AG08395 (cell line): ENCODE results near the gene ATL3.
"Not testable (repeated sequence)": the region's sequence is repeated elsewhere in the genome, so short reads cannot be mapped to it uniquely, and the experiment has no call there.

ENCODE experiments used
- DNase-seq: peaks from one replicate; pipeline ENCODE4 v3.0.0; 2012; ENCODE audit warnings: mixed read lengths, low spot score

Gene ATL3, protein sequence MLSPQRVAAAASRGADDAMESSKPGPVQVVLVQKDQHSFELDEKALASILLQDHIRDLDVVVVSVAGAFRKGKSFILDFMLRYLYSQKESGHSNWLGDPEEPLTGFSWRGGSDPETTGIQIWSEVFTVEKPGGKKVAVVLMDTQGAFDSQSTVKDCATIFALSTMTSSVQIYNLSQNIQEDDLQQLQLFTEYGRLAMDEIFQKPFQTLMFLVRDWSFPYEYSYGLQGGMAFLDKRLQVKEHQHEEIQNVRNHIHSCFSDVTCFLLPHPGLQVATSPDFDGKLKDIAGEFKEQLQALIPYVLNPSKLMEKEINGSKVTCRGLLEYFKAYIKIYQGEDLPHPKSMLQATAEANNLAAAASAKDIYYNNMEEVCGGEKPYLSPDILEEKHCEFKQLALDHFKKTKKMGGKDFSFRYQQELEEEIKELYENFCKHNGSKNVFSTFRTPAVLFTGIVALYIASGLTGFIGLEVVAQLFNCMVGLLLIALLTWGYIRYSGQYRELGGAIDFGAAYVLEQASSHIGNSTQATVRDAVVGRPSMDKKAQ

DNA sequence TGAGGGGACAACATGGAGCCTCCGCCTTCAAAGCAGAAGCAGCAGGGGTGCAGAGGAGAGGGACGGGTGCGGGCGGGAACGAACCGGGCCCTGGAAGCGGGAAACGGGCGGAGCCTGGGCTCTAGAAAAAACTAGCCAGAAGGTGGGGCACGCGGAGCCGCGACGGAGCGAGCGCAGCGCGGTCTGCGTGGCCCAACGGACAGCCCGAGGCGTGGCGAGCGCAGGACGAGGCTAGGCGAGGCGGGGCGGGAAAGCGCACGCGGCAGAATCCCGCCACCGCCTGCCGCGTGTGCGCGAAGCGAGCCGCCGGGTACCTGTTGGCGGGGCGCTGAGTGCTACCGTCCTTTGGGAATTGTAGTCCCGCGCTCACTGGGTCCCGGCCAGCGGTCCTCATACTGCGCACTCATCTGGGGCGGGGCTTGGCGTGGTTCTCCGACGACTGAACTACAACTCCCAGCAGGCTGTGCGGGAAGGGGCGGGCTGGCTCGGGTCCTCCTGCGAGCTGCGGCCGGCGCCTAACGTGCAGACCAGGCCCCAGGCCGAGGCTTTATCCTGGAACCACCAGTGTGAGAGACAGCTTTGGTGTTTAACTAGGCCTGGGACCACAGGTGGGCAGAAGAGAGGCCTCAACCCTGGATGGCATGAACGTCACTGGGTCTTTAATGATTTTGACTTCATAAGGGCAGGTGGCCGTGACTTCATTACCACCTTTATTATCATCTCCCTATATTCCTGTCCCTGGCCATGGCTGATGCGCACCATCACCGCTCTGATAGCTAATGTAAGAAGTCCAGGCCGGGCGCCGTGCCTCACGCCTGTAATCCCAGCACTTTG lies at the start of gene ATL3:
TSS of gene ATL3 (minus strand) at position 55 of the 834 bp plus-strand sequence. CDS start at position 14, 41 bp downstream.
- peak; percentile 88 for DNase-seq

DNA sequence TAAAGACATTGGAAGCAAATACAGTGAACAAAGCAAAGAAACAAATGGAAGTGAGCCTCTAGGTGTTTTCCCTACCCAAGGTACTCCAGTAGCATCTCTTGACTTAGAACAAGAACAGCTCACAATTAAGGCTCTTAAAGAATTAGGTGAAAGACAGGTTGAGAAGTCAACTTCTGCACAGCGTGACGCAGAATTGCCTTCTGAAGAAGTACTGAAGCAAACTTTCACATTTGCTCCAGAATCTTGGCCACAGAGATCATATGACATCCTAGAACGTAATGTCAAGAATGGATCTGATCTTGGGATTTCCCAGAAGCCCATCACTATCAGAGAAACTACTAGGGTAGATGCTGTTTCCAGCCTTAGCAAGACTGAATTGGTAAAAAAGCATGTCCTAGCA lies 49.4 kb upstream of the ATL3 start:
- no peak for DNase-seq

DNA sequence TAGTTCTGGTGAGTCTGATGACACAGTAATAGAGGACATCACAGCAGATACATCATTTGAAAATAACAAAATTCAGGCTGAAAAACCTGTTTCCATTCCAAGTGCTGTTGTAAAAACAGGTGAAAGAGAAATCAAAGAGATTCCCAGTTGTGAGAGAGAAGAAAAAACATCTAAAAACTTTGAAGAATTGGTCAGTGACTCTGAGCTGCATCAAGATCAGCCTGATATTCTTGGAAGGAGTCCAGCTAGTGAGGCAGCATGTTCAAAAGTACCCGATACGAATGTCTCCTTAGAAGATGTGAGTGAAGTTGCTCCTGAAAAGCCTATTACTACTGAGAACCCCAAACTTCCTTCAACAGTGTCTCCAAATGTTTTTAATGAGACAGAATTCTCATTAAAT lies 48.8 kb upstream of the ATL3 start:
- DNase-seq, result no peak

DNA sequence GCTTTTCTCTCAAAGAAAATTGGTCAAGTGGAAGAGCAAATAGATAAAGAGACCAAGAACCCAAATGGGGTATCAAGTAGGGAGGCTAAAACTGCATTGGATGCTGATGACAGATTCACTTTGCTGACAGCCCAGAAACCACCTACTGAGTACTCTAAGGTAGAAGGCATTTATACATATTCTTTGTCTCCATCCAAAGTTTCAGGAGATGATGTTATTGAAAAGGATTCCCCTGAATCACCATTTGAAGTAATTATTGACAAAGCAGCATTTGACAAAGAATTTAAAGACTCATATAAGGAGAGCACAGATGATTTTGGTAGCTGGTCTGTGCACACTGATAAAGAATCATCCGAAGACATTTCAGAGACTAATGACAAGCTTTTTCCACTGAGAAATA lies 47.8 kb upstream of the ATL3 start:
- no peak for DNase-seq

DNA sequence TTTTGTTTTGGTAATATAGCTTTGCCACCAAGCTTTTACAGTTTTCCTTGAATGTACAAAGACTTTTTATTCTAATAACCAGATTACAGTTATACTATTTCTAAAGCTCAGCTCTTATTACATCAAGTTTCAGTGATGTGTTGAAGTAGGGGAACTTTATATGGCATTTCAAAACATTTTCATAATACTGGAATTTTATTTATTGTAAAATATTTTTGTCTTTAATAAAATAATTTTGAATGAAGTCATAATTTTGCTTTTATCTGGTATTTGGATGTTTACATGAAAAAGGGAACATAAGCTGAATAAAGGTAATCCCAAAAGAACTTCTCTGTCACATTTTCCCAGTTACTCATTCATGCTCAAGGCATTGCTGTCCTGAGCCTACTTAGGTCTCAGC lies 44.9 kb upstream of the ATL3 start:
- no peak for DNase-seq

DNA sequence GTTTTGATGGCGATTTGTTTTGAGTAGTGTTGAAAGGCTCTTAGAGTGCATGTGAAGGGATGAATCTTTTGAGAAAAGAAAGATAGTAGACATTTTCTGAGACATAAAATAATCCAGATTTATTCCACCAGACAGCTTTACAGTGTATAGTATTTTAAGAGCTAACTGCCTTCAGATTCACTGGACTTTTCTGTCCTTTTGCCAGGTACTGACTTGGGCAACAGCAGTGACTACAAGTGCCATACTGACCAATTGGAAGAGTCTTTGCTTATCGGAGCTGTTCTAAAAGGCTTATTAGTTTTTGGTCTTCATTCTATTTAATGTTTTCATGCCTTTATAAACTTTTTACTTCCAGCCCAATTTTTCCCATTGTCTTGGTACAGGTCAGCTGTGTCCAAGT lies 42.6 kb upstream of the ATL3 start:
- DNase-seq, result no peak

DNA sequence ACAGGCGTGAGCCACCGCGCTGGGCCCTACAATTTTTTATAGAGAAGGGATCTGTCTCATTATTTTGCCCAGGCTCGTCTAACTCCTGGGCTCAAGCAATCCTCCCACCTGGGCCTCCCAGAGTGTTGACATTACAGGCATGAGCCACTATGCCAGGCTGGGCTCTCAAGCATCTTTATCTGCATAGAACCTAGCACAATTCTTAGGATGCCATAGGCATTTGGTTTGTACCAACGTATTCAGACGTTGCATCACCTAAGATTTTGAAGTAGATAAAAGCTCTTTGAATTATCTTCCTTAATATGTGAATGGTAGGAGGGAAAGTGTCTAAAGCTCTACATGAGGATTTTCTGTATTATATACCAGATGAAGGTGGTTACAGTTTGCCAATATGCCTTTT lies 40.7 kb upstream of the ATL3 start:
- DNase-seq, result no peak

DNA sequence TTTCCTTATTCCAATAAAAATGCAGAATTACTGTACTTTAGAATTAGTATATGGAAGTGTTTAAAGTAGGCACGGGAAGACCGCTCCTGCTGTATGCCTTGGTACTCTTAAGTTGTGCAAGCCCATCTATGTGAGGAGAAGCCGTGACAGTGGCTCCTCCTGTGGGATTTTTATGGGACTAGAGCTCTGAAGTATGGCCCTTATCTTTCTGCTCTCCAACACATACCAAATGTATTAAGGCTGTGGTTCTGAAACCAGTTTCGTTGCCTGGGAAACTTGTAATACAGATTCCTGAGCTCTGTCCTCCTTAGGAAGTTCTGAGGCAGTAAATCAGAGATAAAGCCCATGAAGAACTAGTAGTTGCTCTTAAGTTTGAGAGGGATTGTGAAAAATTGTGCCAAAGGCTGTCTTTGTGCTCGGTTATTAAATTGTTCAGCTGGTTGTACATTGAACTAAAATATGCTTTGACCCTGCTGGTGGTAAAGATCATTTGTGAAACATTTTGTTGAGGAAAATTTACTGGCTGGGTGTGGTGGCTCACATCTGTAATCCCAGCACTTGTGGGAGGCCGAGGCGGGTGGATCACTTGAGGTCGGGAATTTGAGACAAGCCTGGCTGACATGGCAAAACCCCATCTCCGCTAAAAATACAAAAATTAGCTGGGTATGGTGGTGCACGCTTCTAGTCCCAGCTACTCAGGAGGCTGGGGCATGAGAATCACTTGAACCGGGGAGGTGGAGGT lies 39.5 kb upstream of the ATL3 start:
- peak; percentile 65 for DNase-seq

DNA sequence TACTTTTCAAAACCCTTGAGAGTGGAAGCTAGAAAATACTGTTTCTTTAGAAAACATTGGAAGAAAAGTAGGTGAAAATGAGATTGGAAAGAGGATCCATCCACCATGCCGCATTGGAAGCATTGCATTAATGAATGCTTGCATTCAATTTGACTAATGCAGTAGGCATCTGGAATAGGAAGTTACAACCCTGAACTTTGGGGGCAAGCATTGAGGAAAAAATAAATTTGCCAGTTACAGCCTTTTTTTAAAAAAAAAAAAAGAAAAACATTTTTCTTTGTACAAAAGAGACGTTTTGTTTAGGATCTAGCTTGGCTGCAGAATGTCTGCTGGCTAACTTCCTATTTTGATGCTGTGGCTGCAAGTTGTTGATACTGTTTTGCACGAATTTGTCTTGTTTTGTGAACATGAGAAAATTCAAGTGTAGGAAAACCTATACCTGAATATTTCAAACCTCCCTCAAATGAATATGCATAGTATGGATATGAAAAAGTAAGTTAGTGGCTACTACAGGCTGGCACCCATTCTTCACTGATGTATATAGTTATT lies 38.2 kb upstream of the ATL3 start:
- DNase-seq, result no peak

DNA sequence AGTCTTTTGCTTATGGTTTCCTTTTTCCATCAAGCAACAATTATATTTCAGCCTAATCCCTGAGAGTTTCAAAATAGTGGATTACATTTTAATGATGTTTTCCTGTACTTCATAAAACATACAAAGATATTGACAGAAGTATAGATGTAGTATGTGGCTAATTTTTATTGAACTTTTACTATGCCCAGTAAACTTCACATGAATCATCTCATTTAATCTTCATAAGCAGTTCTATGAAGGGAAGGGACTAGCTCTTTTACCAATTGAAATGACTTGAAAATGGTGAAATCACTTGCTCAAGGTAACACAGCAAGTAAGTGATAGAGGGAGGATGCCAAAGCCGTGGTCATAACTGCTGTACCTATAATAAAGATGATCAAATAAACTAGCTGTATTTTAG lies 37.6 kb upstream of the ATL3 start:
- DNase-seq, result no peak

DNA sequence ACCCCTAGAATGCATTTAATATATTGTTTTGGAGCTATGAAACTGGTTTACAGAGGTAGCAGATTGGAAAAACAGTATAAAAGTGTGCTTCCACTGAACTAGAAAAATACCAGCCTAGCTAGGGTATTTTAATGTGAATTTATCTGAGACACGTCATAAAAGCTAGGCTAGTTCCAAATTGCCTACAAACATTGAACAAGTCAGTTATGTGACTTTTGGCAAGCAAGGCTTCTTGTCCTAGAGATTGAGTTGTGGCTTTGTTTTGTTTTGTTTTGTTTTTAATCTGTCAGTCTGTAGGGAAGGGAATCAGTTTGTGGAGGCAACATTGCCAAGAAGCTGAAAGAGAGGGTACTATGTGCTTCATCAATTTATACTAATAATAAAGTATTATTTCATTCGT lies 34.4 kb upstream of the ATL3 start:
- no peak for DNase-seq

DNA sequence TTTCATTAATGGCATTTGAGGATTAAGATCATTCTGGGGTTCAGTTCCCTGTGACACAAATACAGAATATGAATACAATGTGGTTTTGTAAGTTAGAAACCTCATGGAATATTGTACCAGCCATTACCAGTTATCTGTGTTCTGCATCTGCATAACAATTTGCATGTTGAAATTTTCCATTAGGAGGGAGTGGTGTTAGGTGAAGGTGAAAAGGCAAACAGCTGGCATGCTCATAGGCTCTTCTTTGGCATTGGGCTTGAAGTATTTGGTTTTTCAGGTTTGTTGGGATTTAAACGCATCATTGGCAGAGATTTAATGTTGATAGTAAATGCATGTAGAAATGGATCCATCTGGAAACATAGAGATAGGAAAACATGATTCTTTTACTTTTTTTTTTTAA lies 28.7 kb upstream of the ATL3 start:
- no peak for DNase-seq

DNA sequence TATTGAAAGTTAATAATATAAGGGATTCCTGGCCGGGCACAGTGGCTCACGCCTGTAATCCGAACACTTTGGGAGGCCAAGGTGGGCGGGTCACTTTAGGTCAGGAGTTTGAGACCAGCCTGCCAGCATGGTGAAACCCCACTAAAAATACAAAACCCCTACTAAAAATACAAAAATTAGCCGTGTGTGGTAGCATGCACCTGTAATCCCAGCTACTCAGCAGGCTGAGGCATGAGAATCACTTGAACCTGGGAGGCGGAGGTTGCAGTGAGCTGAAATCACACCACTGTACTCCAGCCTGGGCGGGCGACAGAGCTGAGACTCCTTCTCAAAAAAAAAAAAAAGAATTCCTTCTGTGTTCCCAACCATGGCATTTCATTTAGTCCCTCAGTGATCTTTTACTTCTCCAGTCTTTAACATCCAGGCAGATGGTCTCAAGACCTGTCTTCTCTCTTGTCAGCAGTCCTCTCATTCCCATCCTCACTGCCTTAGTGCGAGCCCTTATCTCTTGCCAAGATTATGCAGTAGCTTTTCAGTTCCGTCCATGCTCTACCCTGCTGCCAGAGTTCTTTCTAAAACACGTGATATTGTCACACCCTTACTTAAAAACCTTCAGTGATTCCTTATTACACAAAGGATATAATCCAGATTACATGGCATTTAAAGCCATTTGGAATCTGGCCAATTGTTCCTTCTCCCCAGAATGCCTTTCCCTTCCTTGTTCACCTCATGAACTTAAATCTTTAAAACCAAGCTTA lies 28.0 kb upstream of the ATL3 start:
- no peak for DNase-seq

DNA sequence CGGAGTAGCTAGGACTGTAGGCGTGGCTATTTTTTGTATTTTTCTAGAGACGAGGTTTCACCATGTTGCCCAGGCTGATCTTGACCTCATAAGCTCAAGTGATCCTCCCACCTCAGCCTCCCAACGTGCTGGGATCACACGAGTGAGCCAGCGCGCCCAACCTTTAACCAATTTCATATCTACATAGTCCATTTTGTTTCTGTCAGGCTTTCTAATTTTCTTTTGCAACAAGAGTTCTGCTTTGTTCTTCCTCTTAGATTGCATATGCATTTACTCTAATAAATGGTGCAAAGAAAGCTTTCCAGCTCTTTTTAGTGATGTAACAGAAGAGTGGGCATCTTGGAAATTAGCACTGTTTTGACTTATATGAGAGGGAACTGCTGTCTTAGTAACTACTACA lies 23.4 kb upstream of the ATL3 start:
- no peak for DNase-seq

DNA sequence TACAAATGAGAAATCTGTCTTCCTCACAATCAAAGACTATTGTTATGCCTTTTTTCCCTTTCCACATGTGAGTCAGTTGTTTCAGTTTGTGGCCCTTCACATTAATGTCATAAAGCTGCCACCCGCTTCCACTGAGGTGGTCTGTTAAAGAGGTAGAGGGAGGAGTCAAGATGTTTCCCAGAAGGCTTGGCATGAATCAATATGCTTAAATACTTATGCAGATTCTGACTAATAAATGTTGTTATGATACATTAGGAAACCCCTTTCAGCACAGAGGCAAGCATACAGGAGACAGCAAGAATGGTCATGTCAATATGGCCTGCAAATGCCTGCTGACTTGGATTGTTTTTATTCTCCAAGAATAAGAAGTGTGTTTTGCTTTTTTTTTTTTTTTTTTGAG lies 16.7 kb upstream of the ATL3 start:
- no peak for DNase-seq

DNA sequence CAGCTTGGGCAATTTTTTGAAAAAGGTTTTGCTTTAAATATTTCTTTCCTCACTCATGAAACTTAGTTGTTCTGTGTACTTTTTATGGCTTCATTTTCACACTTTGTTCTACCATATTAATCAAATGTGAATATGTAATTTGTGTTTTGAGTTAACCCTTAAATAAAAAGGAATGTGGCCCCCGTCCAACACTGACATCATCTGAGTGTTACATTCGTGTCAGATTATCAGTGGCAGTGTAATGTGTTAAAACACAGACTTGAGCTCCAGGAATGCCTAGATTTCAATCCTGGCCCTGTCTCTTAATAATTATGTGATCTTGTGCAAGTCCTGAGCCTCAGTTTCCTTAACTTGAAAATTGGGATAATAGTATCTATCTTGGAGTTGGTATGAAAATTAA lies 15.8 kb upstream of the ATL3 start:
- no peak for DNase-seq

DNA sequence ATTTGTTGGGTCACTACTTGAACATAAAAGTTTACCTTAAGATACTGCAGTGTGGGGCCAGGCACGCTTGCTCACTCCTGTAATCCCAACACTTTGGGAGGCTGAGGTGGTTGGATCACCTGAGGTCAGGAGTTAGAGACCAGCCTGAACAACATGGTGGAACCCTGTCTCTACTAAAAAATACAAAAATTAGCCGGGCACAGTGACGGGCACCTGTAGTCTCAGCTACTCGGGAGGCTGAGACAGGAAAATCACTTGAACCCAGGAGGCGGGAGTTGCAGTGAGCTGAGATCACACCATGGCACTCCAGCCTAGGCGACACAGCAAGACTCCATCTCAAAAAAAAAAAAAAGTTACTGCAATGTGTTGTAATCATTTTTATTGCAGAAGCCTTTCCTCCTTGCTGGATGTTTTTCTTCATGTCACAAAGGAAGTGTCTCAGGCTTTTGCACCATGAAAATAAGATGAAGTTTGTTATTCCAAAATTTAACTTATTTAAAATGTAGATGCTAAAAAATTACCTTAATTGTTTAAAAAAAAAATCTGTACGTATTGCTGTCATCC lies 14.1 kb upstream of the ATL3 start:
- not testable (repeated sequence) for DNase-seq

DNA sequence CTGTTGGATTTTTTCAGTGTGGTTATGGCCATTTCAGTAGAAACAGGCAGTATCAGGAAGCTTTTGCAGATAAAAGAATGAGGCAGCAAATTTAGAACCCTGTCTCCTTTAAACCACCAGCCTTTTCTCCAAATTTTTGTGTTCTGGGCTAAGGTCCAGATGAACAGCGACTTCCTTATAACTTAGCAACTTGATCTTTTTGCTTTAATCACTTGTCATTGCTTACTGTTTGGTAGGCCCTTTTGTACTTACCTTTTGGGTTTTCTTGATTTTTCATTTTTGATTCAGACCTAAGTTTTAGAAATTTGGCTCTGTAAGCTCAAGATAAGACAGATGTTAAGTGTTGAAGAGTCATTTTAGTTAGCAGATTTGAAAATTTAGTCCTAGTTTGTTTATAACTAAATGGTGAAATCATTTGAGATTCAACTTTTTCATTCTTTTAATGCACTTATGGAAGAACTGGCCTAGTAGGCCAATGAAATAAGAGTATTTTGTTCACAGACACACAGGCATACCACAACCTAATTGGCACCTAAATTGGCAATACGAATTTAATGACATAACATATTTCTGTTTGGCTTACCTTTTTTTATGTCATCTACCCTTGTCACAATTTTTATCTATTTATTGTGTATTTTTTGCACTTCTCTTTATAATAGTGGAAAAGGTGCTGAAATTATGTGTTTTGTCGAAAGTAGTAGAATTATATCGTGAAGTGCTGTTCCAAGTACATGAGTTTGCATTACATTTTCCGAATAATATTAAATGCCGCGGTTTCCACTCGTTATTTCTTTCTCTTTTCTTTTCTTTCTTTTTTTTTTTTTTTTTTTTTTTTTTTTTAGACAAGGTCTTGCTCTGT lies 12.2 kb upstream of the ATL3 start:
- DNase-seq, result peak; percentile 9

DNA sequence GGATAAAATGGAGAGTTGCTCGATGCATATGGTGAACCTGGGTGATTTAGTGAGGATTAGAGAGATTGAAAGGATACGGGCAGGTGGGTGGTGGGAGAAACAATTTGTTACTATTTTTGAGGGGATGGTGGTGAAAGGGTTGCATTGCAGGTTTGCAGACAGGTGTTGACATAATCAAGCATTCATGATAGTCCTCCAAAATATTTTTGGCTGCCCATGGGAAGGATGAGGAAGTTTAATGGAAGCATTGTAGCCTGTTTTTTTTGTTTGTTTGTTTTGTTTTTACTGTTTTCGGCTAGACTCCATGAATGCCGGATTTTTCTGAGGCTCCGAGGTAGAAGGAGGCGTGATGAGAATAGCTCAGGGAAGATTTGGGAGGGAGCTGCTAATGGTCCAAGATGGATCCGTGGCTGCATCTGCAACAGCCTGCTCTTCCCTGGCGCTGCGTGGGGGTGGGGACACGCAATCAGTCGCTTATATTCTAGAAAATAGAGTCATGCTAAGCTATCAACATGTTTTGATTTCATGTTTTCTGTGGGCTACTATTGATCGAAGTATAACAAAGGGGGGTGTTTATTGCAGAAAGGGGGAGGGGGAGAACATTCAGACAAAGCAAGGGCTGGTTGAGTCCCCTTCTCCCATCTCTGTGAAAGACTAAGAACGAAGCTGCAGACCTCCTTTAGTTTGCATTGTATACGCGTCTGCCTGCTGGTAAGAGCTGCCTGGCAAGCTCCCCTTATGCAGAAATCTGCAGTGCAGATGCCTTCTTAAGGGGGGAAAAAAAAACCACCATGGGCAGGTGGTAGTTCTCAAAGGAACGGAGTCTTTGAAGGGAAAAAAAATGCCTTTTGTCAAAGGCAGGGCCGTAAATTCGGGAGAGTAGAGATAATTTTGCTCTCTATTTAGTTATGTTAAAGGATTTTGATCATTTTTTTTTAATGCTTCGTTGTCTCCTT lies 11.2 kb upstream of the ATL3 start:
- peak; percentile 23 for DNase-seq
